ENCODE measurements around the gene JAKMIP3.

The JAKMIP3 gene

GRCh38 chr10:132044803-132045202, 20.9 kb upstream of the JAKMIP3 start:
- no peak for DNase-seq (ENCODE audit: low read depth)

GRCh38 chr10:132045324-132045723, 20.4 kb upstream of the JAKMIP3 start:
- no peak for DNase-seq (ENCODE audit: low read depth)

GRCh38 chr10:132047575-132048293, 18.0 kb upstream of the JAKMIP3 start:
- DNase-seq (ENCODE audit: low read depth) = no peak

- no peak for DNase-seq (ENCODE audit: low read depth)
Measured at GRCh38 chr10:132048294-132048667, 17.5 kb upstream of the JAKMIP3 start.

- no peak for DNase-seq (ENCODE audit: low read depth)
Measured at GRCh38 chr10:132050191-132050590, 15.6 kb upstream of the JAKMIP3 start.

GRCh38 chr10:132052124-132052523, 13.6 kb upstream of the JAKMIP3 start:
- DNase-seq (ENCODE audit: low read depth) = no peak

GRCh38 chr10:132054564-132054963, 11.2 kb upstream of the JAKMIP3 start:
- DNase-seq (ENCODE audit: low read depth) = no peak

- no peak for DNase-seq (ENCODE audit: low read depth)
Measured at GRCh38 chr10:132055616-132056015, 10.1 kb upstream of the JAKMIP3 start.

GRCh38 chr10:132056663-132057062, 9.1 kb upstream of the JAKMIP3 start:
- no peak for DNase-seq (ENCODE audit: low read depth)

GRCh38 chr10:132057191-132057681, 8.5 kb upstream of the JAKMIP3 start:
- no peak for DNase-seq (ENCODE audit: low read depth)

- no peak for DNase-seq (ENCODE audit: low read depth)
Measured at GRCh38 chr10:132058111-132058745, 7.5 kb upstream of the JAKMIP3 start.

- no peak for DNase-seq (ENCODE audit: low read depth)
Measured at GRCh38 chr10:132058793-132059759, 6.7 kb upstream of the JAKMIP3 start.

- no peak for DNase-seq (ENCODE audit: low read depth)
Measured at GRCh38 chr10:132059760-132060508, 5.8 kb upstream of the JAKMIP3 start.

- no peak for DNase-seq (ENCODE audit: low read depth)
Measured at GRCh38 chr10:132061030-132061429, 4.7 kb upstream of the JAKMIP3 start.

GRCh38 chr10:132061465-132061864, 4.3 kb upstream of the JAKMIP3 start:
- no peak for DNase-seq (ENCODE audit: low read depth)

- DNase-seq (ENCODE audit: low read depth) = no peak
Measured at GRCh38 chr10:132062116-132062515, 3.6 kb upstream of the JAKMIP3 start.

- DNase-seq (ENCODE audit: low read depth) = no peak
Measured at GRCh38 chr10:132062641-132063390, 2.9 kb upstream of the JAKMIP3 start.

GRCh38 chr10:132063432-132063831, 2.3 kb upstream of the JAKMIP3 start:
- DNase-seq (ENCODE audit: low read depth) = no peak

GRCh38 chr10:132064082-132064755, 1.5 kb upstream of the JAKMIP3 start:
- DNase-seq (ENCODE audit: low read depth) = no peak

GRCh38 chr10:132064771-132065437, 842 bp upstream of the JAKMIP3 start:
- DNase-seq (ENCODE audit: low read depth) = no peak

All from non-pigmented ciliary epithelial cell (primary cell).